A673 (cell line): ENCODE measurements around the gene SGMS1. TPM values are rescaled to one million over a fixed set of nuclear protein-coding genes. Genes with fewer than 3 reads are reported as not detected.

Experiments used
- BruUV-seq: library from RNA; stranded (reverse); fragments of 400-500 nt; replicated peaks from 2 replicates; lab custom pipeline; 2021; lab: Mats Ljungman, UMichigan
- CTCF ChIA-PET: fragments of 300-600 bp; sonication (Branson Sonifier 250); formaldehyde crosslinking; loops from one replicate; lab custom pipeline; 2022; ENCODE audit warnings: antibody characterized with exemption; lab: Charles Lee
- POLR2A ChIA-PET: fragments of 300-600 bp; sonication (Branson Sonifier 250); formaldehyde crosslinking; loops from one replicate; lab custom pipeline; 2022; ENCODE audit warnings: antibody characterized with exemption; ENCODE audit not compliant: low non-redundant PET; lab: Charles Lee
- DNase-seq: peaks from one replicate; pipeline ENCODE4 v3.0.0-alpha.2; 2015; ENCODE audit warnings: low spot score
- H3K27ac ChIP-seq: fragments of 200-600 bp; sonication (generic); 2 replicates; pipeline ENCODE4 v1.5.1; 2016; ENCODE audit warnings: mixed run types, low read depth, mild to moderate bottlenecking, mixed read lengths, antibody characterized with exemption, low read length; ENCODE audit not compliant: poor library complexity, severe bottlenecking
- H3K27me3 ChIP-seq: fragments of 200-600 bp; sonication (generic); replicated peaks from 2 replicates; pipeline ENCODE4 v1.6.1; 2017; ENCODE audit warnings: mixed run types, low read depth, mild to moderate bottlenecking, mixed read lengths, antibody characterized with exemption, low read length; ENCODE audit not compliant: insufficient read depth, poor library complexity
- H3K36me3 ChIP-seq: fragments of 200-600 bp; sonication (generic); 2 replicates; pipeline ENCODE4 v1.6.1; 2016; ENCODE audit warnings: mixed run types, mild to moderate bottlenecking, mixed read lengths, antibody characterized with exemption, low read length; ENCODE audit not compliant: insufficient read depth, poor library complexity, severe bottlenecking
- H3K4me1 ChIP-seq: fragments of 200-600 bp; sonication (generic); 2 replicates; pipeline ENCODE4 v1.6.1; 2017; ENCODE audit warnings: mixed run types, mild to moderate bottlenecking, mixed read lengths, antibody characterized with exemption, low read length; ENCODE audit not compliant: insufficient read depth, poor library complexity, severe bottlenecking
- H3K4me3 ChIP-seq: fragments of 200-600 bp; sonication (generic); 2 replicates; pipeline ENCODE4 v1.5.1; 2016; ENCODE audit warnings: low read depth, mixed run types, mild to moderate bottlenecking, mixed read lengths, low read length; ENCODE audit not compliant: poor library complexity, severe bottlenecking
- H3K9me3 ChIP-seq: fragments of 200-600 bp; sonication (generic); 2 replicates; pipeline ENCODE4 v1.6.1; 2016; ENCODE audit warnings: mixed run types, low read depth, mild to moderate bottlenecking, mixed read lengths, antibody characterized with exemption, low read length; ENCODE audit not compliant: poor library complexity, severe bottlenecking
- CTCF ChIP-seq: fragments of 300-800, 200-600 bp; sonication (generic); conservative IDR thresholded peaks from 2 replicates; pipeline ENCODE4 v1.5.1; 2017; ENCODE audit warnings: low read depth, mild to moderate bottlenecking, antibody characterized with exemption, low read length, moderate library complexity, mixed read lengths
- EZH2 ChIP-seq: fragments of 200-600 bp; sonication (generic); IDR thresholded peaks from 2 replicates; pipeline ENCODE4 v1.6.1; 2017; ENCODE audit warnings: borderline replicate concordance, low read depth, mild to moderate bottlenecking, mixed read lengths, antibody characterized with exemption, low read length; ENCODE audit not compliant: poor library complexity, severe bottlenecking
- intact Hi-C: fragments of 100-400 bp; cut with micrococcal nuclease; formaldehyde crosslinking; loops from one replicate; pipeline ENCODE4 v1.10.0; 2022; ENCODE audit not compliant: unreplicated experiment
- total RNA-seq: library from RNA; stranded (reverse); gene quantifications from 2 replicates; pipeline ENCODE4 v1.2.3, GENCODE V29; 2021

Gene SGMS1
- total RNA-seq, 1 experiment from 2014 or later, result 13.0 TPM

GRCh38 chr10:50470345-50470744 is 153.4 kb downstream of the SGMS1 start:
- Histone ChIP-seq H3K36me3 (no peaks in the 10 kb centered on the region), H3K4me1 (peaks cover 15% of the 10 kb centered on the region), H3K27me3 (no peaks in the 10 kb centered on the region), H3K4me3 (no peak overlapping the region), H3K9me3 (no peaks in the 10 kb centered on the region), H3K27ac (no peak overlapping the region)
- no TSS peak for BruUV-seq
- DNase-seq, result peak; percentile 3
- TF ChIP-seq EZH2 (no peak), CTCF (no peak)
- ChIA-PET POLR2A (no interaction called here), CTCF (no interaction called here)
- intact Hi-C loops, result no loop called here

- DNase-seq, result peak; percentile 1
- no peaks in the 10 kb centered on the region for H3K27me3 ChIP-seq
- TF ChIP-seq CTCF, result no peak
- no peak for TF ChIP-seq EZH2
- no peaks in the 10 kb centered on the region for H3K36me3 ChIP-seq
- ChIA-PET CTCF (no interaction called here), POLR2A (no interaction called here)
- H3K4me1 ChIP-seq, result peaks cover 15% of the 10 kb centered on the region
- no TSS peak for BruUV-seq
- H3K9me3 ChIP-seq, result no peaks in the 10 kb centered on the region
- intact Hi-C loops, result no loop called here
- no peak overlapping the region for H3K27ac ChIP-seq
- H3K4me3 ChIP-seq, result no peak overlapping the region
Measured at GRCh38 chr10:50469778-50470193, 154.0 kb downstream of the SGMS1 start.

GRCh38 chr10:50469288-50469687 is 154.5 kb downstream of the SGMS1 start:
- Histone ChIP-seq H3K36me3 (no peaks in the 10 kb centered on the region), H3K27ac (no peak overlapping the region), H3K9me3 (no peaks in the 10 kb centered on the region), H3K4me1 (peaks cover 15% of the 10 kb centered on the region), H3K4me3 (no peak overlapping the region), H3K27me3 (no peaks in the 10 kb centered on the region)
- TF ChIP-seq CTCF, result no peak
- no TSS peak for BruUV-seq
- intact Hi-C loops, result no loop called here
- CTCF ChIA-PET, result no interaction called here
- peak; percentile 1 for DNase-seq
- POLR2A ChIA-PET, result no interaction called here
